GM23338 (cell line): ENCODE results near the gene EPHA8. TPM values are rescaled to one million over a fixed set of nuclear protein-coding genes. Genes with fewer than 3 reads are reported as not detected.

Experiments
- ATAC-seq: fragments of 200-7000 bp; cut with Tn5 transposase; 3 replicates; pipeline ENCODE4 v1.9.1; 2020
- DNase-seq: peaks from one replicate; pipeline ENCODE4 v3.0.0-alpha.2; 2015; ENCODE audit warnings: low spot score
- H2AFZ ChIP-seq: fragments of 200-600 bp; sonication (generic); 2 replicates; pipeline ENCODE4 v1.8.0; 2016; ENCODE audit warnings: antibody characterized with exemption, mild to moderate bottlenecking, moderate library complexity
- H3F3A ChIP-seq: fragments of 200-600 bp; sonication (generic); replicated peaks from 2 replicates; pipeline ENCODE4 v1.8.0; 2017; ENCODE audit warnings: antibody characterized with exemption, mixed run types, low read depth
- H3K27ac ChIP-seq: fragments of 200-600 bp; sonication (generic); 2 replicates; pipeline ENCODE4 v1.6.1; 2016; ENCODE audit warnings: low read depth
- H3K27me3 ChIP-seq: fragments of 200-600 bp; sonication (generic); 2 replicates; pipeline ENCODE4 v1.8.0; 2016; ENCODE audit warnings: mild to moderate bottlenecking, mixed run types, moderate library complexity; ENCODE audit not compliant: insufficient read depth
- H3K36me3 ChIP-seq: fragments of 200-600 bp; sonication (generic); 2 replicates; pipeline ENCODE4 v1.8.0; 2016; ENCODE audit warnings: mild to moderate bottlenecking; ENCODE audit not compliant: insufficient read depth
- H3K4me1 ChIP-seq: fragments of 200-600 bp; sonication (generic); 2 replicates; pipeline ENCODE4 v1.8.0; 2016; ENCODE audit warnings: mild to moderate bottlenecking, moderate library complexity; ENCODE audit not compliant: insufficient read depth
- H3K4me2 ChIP-seq: fragments of 200-600 bp; sonication (generic); 2 replicates; pipeline ENCODE4 v1.7.1; 2017; ENCODE audit warnings: mixed run types
- H3K4me3 ChIP-seq: fragments of 200-600 bp; sonication (generic); 2 replicates; pipeline ENCODE4 v1.6.1; 2016; ENCODE audit warnings: mixed run types
- H3K79me2 ChIP-seq: fragments of 200-600 bp; sonication (generic); replicated peaks from 2 replicates; pipeline ENCODE4 v1.8.0; 2017; ENCODE audit warnings: mild to moderate bottlenecking; ENCODE audit not compliant: insufficient read depth
- H3K9me2 ChIP-seq: fragments of 200-600 bp; sonication (generic); 2 replicates; pipeline ENCODE4 v1.8.0; 2017; ENCODE audit not compliant: insufficient read depth
- H4K20me1 ChIP-seq: fragments of 200-600 bp; sonication (generic); replicated peaks from 2 replicates; pipeline ENCODE4 v1.8.0; 2017; ENCODE audit warnings: mild to moderate bottlenecking; ENCODE audit not compliant: insufficient read depth
- H3K27ac Mint-ChIP-seq: 2 replicates; pipeline ENCODE4 v1.8.0; 2020; ENCODE audit warnings: inconsistent platforms, mild to moderate bottlenecking, moderate library complexity, mixed read lengths
- H3K27me3 Mint-ChIP-seq: 3 replicates; pipeline ENCODE4 v1.8.0; 2022; ENCODE audit warnings: low read depth, mild to moderate bottlenecking, moderate library complexity, mixed read lengths, inconsistent platforms; ENCODE audit not compliant: insufficient read depth, poor library complexity
- H3K36me3 Mint-ChIP-seq: 3 replicates; pipeline ENCODE4 v1.8.0; 2021; ENCODE audit warnings: low read depth, mild to moderate bottlenecking, inconsistent platforms, moderate library complexity, mixed read lengths
- H3K4me1 Mint-ChIP-seq: 3 replicates; pipeline ENCODE4 v1.8.0; 2020; ENCODE audit warnings: mild to moderate bottlenecking, inconsistent platforms, mixed read lengths
- H3K4me3 Mint-ChIP-seq: 3 replicates; pipeline ENCODE4 v1.8.0; 2021; ENCODE audit warnings: moderate library complexity, mild to moderate bottlenecking, inconsistent platforms, mixed read lengths
- H3K9me3 Mint-ChIP-seq: 3 replicates; pipeline ENCODE4 v1.8.0; 2020; ENCODE audit warnings: moderate library complexity, mild to moderate bottlenecking, inconsistent platforms, mixed read lengths
- CREB1 ChIP-seq: fragments of 250-450 bp; sonication (Bioruptor Pico); IDR thresholded peaks from 2 replicates; pipeline ENCODE4 v1.5.0; 2020; ENCODE audit warnings: low read depth, mild to moderate bottlenecking, moderate library complexity
- ETS1 ChIP-seq: IDR thresholded peaks from 2 replicates; pipeline ENCODE4 v1.6.1; 2016; ENCODE audit warnings: antibody characterized with exemption
- EZH2phosphoT487 ChIP-seq: fragments of 200-600 bp; sonication (generic); IDR thresholded peaks from one replicate; pipeline ENCODE4 v1.8.1; 2018; ENCODE audit warnings: antibody characterized with exemption; ENCODE audit not compliant: unreplicated experiment
- JUNB ChIP-seq: IDR thresholded peaks from one replicate; pipeline ENCODE4 v1.6.1; 2016; ENCODE audit warnings: antibody characterized with exemption; ENCODE audit not compliant: unreplicated experiment
- NANOG ChIP-seq: IDR thresholded peaks from 2 replicates; pipeline ENCODE4 v1.6.1; 2016; ENCODE audit warnings: antibody characterized with exemption, borderline replicate concordance
- POLR2AphosphoS5 ChIP-seq: IDR thresholded peaks from 2 replicates; pipeline ENCODE4 v1.6.1; 2016; ENCODE audit warnings: antibody characterized with exemption, low read depth
- STAT1 ChIP-seq: IDR thresholded peaks from one replicate; pipeline ENCODE4 v1.6.1; 2016; ENCODE audit warnings: antibody characterized with exemption; ENCODE audit not compliant: unreplicated experiment
- ZNF331 ChIP-seq: fragments of 250-450 bp; sonication (Bioruptor Pico); IDR thresholded peaks from 2 replicates; pipeline ENCODE4 v1.5.0; 2020; ENCODE audit warnings: low read depth, mild to moderate bottlenecking, moderate library complexity
- ZNF462 ChIP-seq: fragments of 250-450 bp; sonication (Bioruptor Pico); IDR thresholded peaks from 2 replicates; pipeline ENCODE4 v1.5.0; 2020; ENCODE audit warnings: mild to moderate bottlenecking, moderate library complexity
- polyA plus RNA-seq: library from polyadenylated mRNA; unstranded; fragments of >200 nt; fragmentation: Nextera tagmentation; extraction: Ambion mirVana; gene quantifications from 2 replicates; pipeline ENCODE4 v1.2.1, GENCODE V29; 2016
- total RNA-seq: library from RNA; depleted of rRNA; stranded (reverse); fragments of >200 nt; shearing (Covaris generic); gene quantifications from 2 replicates; pipeline ENCODE4 v1.2.3, GENCODE V29; 2014

Gene EPHA8
- total and polyA plus RNA-seq, 2 experiments from 2014 or later, result 2.3 to 5.0 TPM

- TF ChIP-seq ZNF462 (CRISPR knock-in tag) (no peak), NANOG (no peak), CREB1 (CRISPR knock-in tag) (no peak), ZNF331 (no peak)
Observed at GRCh38 chr1:22651941-22652856, 88.9 kb downstream of the EPHA8 start (continued).

- TF ChIP-seq STAT1 (no peak), JUNB (no peak), ETS1 (no peak), EZH2phosphoT487 (no peak), POLR2AphosphoS5 (no peak), ZNF331 (no peak)
- Histone ChIP-seq H3K4me1 (no peaks in the 10 kb centered on the region), H3K27me3 (no peaks in the 10 kb centered on the region), H3K27ac (no peak within 1 kb of the TSS), H3K4me2 (no peak within 1 kb of the TSS), H3K9me2 (no peaks in the 10 kb centered on the region), H3K36me3 (no peaks in the 10 kb centered on the region), H3F3A (no peaks in the 10 kb centered on the region; the same call in 1 of the 2 replicates), H2AFZ (no peak within 1 kb of the TSS), H4K20me1 (no peaks in the 10 kb centered on the region), H3K79me2 (no peaks in the 10 kb centered on the region), H3K4me3 (no peak within 1 kb of the TSS)
- ATAC-seq, result no peak
- no peaks in the 10 kb centered on the region for H3K36me3 Mint-ChIP-seq
- no peaks in the 10 kb centered on the region for H3K4me1 Mint-ChIP-seq
- no peak for DNase-seq
- no peak within 1 kb of the TSS for H3K27ac Mint-ChIP-seq
- no peak within 1 kb of the TSS for H3K4me3 Mint-ChIP-seq
- H3K9me3 Mint-ChIP-seq, result no peaks in the 10 kb centered on the region
- H3K27me3 Mint-ChIP-seq, result peaks cover 7% of the 10 kb centered on the region
Observed at GRCh38 chr1:22652881-22653316, 89.6 kb downstream of the EPHA8 start, which contains the start of gene C1QB. Gene C1QB, plus strand, starts transcription at chr1:22653236. Its CDS starts 6,227 bp downstream, at chr1:22659463.
